Uterus (tissue), 2 donors: Measurements from ENCODE around the gene DENND2C.

ENCODE experiments used
- POLR2A ChIP-seq, 2 donors: fragments of 450-650 bp; IDR thresholded peaks; one replicate each; pipeline ENCODE4 v1.6.1; 2016; ENCODE audit warnings: antibody characterized with exemption in 2 of 2, mild to moderate bottlenecking in 1 of 2, moderate library complexity in 1 of 2
- TF ChIP-seq, protein P1 (sequence below), 4 experiments: fragments of 200-600 bp in 2 of 4; fragments of 450-650 bp in 2 of 4; sonication (generic) in 2 of 4; IDR thresholded peaks; one replicate each; pipeline ENCODE4 v1.5.1; 2016 to 2019; ENCODE audit warnings: antibody characterized with exemption in 4 of 4, mild to moderate bottlenecking in 2 of 4, moderate library complexity in 1 of 4

GRCh38 chr1:114547076-114547475 is 122.8 kb downstream of the DENND2C start:
- TF ChIP-seq POLR2A (IDR thresholded peaks at IDR 0.05): no peak
- TF ChIP-seq, protein P1, sequence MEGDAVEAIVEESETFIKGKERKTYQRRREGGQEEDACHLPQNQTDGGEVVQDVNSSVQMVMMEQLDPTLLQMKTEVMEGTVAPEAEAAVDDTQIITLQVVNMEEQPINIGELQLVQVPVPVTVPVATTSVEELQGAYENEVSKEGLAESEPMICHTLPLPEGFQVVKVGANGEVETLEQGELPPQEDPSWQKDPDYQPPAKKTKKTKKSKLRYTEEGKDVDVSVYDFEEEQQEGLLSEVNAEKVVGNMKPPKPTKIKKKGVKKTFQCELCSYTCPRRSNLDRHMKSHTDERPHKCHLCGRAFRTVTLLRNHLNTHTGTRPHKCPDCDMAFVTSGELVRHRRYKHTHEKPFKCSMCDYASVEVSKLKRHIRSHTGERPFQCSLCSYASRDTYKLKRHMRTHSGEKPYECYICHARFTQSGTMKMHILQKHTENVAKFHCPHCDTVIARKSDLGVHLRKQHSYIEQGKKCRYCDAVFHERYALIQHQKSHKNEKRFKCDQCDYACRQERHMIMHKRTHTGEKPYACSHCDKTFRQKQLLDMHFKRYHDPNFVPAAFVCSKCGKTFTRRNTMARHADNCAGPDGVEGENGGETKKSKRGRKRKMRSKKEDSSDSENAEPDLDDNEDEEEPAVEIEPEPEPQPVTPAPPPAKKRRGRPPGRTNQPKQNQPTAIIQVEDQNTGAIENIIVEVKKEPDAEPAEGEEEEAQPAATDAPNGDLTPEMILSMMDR (IDR thresholded peaks at IDR 0.05): no peak
